ENCODE measurements around the gene NARF. TPM values are rescaled to one million over a fixed set of nuclear protein-coding genes. Genes with fewer than 3 reads are reported as not detected.
"Not testable (repeated sequence)": the region's sequence is repeated elsewhere in the genome, so short reads cannot be mapped to it uniquely, and the experiment has no call there.

NARF gene
- total and polyA plus RNA-seq, 2 of the 8 experiments (the other 6 are each of a cell fraction or from before 2014, with no cell fraction given) = 97.4 to 131 TPM

GRCh38 chr17:82412081-82412480 lies 46.5 kb upstream of the NARF start:
- H4K8ac ChIP-seq (ENCODE audit: extremely low read depth, insufficient read depth, low read length); H3K36me3 ChIP-seq (ENCODE audit: control insufficient read depth in 2 of 4, insufficient read depth in 4 of 4, low read length in 3 of 4); FAIRE-seq; H2BK20ac ChIP-seq (ENCODE audit: low read length); H3K4me1 ChIP-seq (replicated peaks in 1 of 4; ENCODE audit: control insufficient read depth in 3 of 4, insufficient read depth in 4 of 4, low read length in 3 of 4); DNase-seq (ENCODE audit: low read depth in 1 of 2, low spot score in 2 of 2); H2BK5ac ChIP-seq (ENCODE audit: low read depth, low read length); H3K4me3 ChIP-seq (ENCODE audit: extremely low read depth in 1 of 4, insufficient read depth in 2 of 4, low read depth in 3 of 4, low read length in 4 of 4); H3K27ac ChIP-seq (ENCODE audit: low read depth, low read length); H3K4me2 ChIP-seq (ENCODE audit: insufficient read depth in 1 of 2, low read depth in 2 of 2, low read length in 2 of 2); H3K9me3 ChIP-seq (ENCODE audit: insufficient read depth in 2 of 2, low read depth in 1 of 2, low read length in 1 of 2); H3K79me2 ChIP-seq (ENCODE audit: control insufficient read depth in 1 of 2, insufficient read depth in 2 of 2, low read length in 2 of 2); H3K23me2 ChIP-seq (ENCODE audit: low read depth, low read length); H4K20me1 ChIP-seq (replicated peaks in 1 of 2; ENCODE audit: control insufficient read depth in 1 of 2, insufficient read depth in 2 of 2, low read length in 2 of 2); H4K5ac ChIP-seq (ENCODE audit: insufficient read length, low read depth, low read length); H3K56ac ChIP-seq (replicated peaks; ENCODE audit: insufficient read length, low read depth, low read length); H3K4ac ChIP-seq (replicated peaks; ENCODE audit: insufficient read length, low read depth, low read length); H3K14ac ChIP-seq (ENCODE audit: insufficient read length); H3K9ac ChIP-seq (replicated peaks in 1 of 4; ENCODE audit: extremely low read depth in 1 of 4, low read depth in 3 of 4, low read length in 3 of 4); H3K23ac ChIP-seq (ENCODE audit: insufficient read length); H2BK12ac ChIP-seq (ENCODE audit: low read depth, low read length); H2BK15ac ChIP-seq (ENCODE audit: low read length); H2BK120ac ChIP-seq (replicated peaks; ENCODE audit: low read depth, low read length); H3K79me1 ChIP-seq (ENCODE audit: low read depth, low read length); H3K18ac ChIP-seq (ENCODE audit: extremely low read depth, low read length); H3K27me3 ChIP-seq (replicated peaks in 1 of 4; ENCODE audit: control insufficient read depth in 3 of 4, extremely low read depth in 1 of 4, insufficient read depth in 3 of 4, low read length in 3 of 4); H2AK5ac ChIP-seq (ENCODE audit: low read depth, low read length); H2AFZ ChIP-seq (ENCODE audit: low read length); H4K91ac ChIP-seq (replicated peaks; ENCODE audit: insufficient read length, low read length): not testable (repeated sequence)
- POLR2A ChIA-PET (ENCODE audit: partially characterized antibody) = interaction anchor here (0.6 to 1.5 kb wide), 2 partner anchors 22 to 29 kb away, joined by 4 read pairs; no protein-coding TSS in a partner anchor
- WGBS, 2 experiments (ENCODE audit: extremely low coverage in 1 of 2, insufficient coverage in 1 of 2, insufficient read length in 1 of 2, insufficient replicate concordance in 2 of 2, low coverage in 1 of 2, low lambda C conversion rate in 2 of 2, missing lambda C conversion rate in 1 of 2) = 89% methylated on average over 7 of the region's 16 CpGs; no CpG with 5 or more reads in 1 of the 2 experiments
- CTCF ChIA-PET (ENCODE audit: partially characterized antibody) = interaction anchor here (0.5 to 1.0 kb wide), 4 partner anchors 42 to 471 kb away, joined by 3 to 4 read pairs (median 3); no protein-coding TSS in a partner anchor
